ENCODE measurements around the gene PAAF1.

The PAAF1 gene

DNA sequence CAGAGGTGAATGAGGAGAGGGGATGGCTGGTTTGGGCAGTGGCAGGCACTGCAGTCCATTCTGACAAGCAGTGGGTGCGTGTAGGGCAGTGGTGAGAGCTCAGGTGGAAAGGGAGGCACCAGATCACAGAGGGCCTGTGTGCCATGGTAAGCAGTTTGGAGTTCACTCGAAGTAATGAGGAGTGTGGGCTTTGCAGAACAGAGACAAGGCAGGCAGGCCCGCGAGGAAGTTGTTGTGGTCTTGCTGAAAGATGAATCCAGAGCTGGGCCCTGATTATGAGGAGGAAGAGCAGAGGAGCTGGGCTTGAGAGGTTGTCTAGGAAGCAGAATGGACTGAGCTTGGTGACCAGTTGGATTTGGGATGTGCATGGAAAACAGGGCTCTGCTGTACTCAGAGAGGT is 72.4 kb downstream of the PAAF1 start:
- DNase-seq: no peak

- no peak for DNase-seq
These were observed 73.1 kb downstream of the PAAF1 start for GRCh38 chr11:73949912-73950311.

GRCh38 chr11:73950869-73951710 is 74.3 kb downstream of the PAAF1 start, which contains the start of gene DNAJB13:
Gene DNAJB13 (plus strand): TSS chr11:73951026. CDS start chr11:73951070, 44 bp downstream.
- no peak for DNase-seq

DNA sequence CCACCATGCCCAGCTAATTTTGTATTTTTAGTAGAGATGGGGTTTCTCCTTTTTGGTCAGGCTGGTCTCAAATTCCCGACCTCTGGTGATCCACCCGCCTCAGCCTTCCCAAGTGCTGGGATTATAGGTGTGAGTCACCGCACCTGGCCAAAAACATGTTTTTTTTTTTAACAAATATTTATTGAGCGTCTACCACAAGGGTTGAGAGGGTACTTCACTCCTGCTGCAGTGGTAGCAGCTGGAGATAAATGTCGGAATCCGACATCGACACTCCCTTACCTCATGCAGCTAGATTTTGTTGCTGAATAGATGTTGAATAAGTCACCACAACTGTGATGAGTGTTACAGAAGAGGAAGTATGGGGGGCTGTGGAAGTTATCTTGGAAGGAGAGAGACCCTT is 75.0 kb downstream of the PAAF1 start:
- no peak for DNase-seq

DNA sequence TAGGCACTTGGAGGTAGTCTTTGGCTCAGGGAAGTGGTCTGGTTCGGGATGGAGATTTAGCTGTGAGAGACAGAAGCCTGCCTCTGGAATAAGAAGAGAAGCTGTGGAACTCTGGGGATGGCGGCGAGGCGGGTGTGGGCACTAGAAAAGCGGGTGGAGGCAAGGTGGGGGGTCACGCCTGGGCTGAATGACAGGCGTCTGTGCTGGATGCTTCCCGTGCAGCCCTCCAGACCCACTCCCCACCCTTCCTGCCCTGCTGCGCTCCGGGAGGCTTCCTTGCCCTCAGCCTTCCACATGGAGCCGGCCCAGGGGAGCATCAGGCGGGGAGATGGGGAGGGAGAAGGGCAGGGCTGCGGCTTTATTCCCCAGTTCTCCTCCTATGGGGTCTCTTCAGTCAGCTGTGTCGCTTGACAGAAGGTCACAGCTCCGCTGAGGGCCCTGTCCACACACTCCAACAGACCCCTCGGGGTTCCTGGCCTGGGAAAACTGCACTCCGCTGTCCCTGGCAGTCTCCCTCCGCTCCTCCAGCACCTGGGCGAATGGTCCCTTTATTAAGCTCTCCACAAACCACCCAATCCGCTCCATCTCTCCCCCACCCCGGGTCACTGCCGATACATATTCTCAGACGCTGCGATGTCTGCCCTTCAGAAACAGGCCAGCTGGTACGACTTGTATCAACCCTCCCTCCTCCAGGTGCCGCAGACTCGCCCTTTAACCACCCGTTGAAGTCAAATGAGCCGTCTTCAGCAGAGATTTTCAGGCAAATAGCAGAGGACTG is 80.3 kb downstream of the PAAF1 start:
- DNase-seq: no peak

- no peak for DNase-seq
These were observed 81.0 kb downstream of the PAAF1 start for GRCh38 chr11:73957654-73958361.

DNA sequence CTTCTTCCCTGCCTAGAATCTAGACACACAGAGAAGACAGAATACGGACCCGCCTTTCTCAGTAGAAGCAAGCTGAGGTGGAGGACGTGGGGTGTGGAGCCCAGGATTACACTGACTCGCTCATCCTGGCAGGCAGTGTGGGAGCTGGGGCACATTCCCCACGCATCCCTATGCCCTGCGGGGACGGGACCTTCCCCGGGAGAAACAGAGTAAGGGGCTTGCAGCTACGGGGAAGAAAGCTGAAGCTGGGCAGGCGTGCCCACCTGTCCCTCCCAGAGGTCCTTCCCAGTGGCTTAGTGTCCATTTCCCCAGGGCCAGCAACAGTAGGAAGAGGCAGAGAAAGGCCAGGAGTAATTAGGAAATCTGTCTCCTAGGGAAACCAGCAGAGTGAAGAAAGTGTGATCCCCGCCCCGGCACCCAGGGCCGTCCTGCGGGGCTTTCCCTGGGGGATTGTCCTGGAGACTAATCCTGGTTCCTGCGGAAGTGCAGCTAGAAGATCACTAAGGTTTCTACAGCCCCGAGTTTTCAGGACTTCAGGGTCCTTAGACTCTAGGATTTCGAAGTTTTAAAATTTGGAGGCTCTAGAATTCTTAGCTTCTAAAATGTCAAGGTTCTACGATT is 81.8 kb downstream of the PAAF1 start:
- DNase-seq: no peak

- DNase-seq: no peak
These were observed 84.5 kb downstream of the PAAF1 start for GRCh38 chr11:73961321-73961720.

DNA sequence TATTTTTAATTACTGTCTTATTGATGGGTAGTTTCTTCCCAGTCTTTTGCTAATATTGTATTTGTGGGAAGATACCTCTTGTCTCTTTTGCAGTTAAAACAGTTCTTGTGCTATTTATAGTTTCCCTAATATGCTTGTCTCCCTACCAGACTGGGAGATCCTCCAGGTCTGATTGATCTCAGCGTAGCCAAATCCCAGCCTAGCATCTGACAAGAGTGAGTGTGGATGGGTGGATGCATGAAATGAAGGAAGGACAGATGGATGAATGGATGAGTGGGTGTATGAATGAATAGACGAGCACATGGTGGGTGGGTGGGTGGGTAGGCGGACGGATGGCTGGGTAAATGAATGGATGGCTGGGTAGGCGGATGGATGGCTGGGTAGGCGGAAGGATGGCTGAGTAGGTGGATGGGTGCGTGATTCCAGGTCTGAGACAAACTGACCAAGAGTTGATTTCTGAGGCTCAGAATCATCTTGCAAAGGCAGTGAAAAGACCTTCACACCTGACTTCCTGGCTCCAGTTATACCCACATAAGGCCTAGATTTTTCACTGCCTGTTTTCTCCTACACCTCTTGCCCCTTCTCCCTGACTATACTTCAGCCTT is 85.4 kb downstream of the PAAF1 start:
- DNase-seq: no peak

- DNase-seq: no peak
These were observed 87.1 kb downstream of the PAAF1 start for GRCh38 chr11:73963861-73964260.

GRCh38 chr11:73965076-73965763 is 88.4 kb downstream of the PAAF1 start:
- no peak for DNase-seq

- no peak for DNase-seq
These were observed 88.9 kb downstream of the PAAF1 start for GRCh38 chr11:73965764-73966121.

GRCh38 chr11:73968356-73968966 is 91.7 kb downstream of the PAAF1 start:
- DNase-seq: no peak

- no peak for DNase-seq
These were observed 92.3 kb downstream of the PAAF1 start for GRCh38 chr11:73969091-73969490.

GRCh38 chr11:73969991-73970800 is 93.4 kb downstream of the PAAF1 start:
- no peak for DNase-seq

DNA sequence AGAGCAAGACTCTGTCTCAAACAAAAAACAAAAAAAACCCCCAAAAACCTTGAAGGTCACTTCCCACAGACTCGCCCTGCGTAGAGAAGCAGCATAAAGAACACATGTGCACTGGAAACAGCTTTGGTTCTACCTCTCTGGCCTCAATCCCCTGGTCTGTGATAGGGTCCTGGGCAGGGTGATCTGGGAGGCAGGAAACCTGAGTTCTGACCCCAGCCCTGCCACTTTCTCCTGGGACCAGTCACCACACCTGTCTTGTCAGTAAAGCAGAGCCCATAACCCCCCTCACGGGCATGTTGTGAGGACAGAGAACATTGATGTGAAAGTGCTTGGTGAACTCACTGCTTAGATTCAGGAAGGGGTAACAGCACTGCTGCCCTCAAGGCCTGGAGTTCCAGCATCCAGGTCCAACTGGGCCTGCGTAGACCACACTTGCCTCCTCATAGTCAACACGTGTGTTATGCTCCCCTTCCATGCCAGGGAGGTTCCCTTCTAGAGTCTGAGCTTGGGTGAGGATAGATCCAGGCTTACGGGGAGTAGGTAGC is 94.4 kb downstream of the PAAF1 start:
- DNase-seq: no peak

DNA sequence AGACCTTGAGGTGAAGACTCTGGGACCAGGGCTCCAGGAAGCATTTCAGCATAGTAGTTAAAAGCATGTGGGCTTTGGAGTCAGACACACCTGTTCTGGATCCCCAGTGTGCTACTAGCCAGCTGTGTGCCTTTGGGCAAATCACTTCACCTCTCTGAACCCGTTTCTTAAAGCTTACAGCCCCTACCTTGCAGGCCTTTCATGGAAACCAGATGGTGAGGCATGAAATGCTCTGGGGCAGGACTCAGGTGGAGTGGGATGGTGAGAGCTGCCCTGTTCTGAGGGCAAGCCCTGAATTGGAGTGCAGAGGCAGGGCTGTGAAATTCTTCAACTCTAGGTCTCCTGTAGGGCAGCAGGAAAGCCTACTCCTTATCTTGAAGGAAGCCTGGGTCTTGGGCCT is 95.4 kb downstream of the PAAF1 start:
- DNase-seq: no peak

GRCh38 chr11:73972620-73973449 is 96.0 kb downstream of the PAAF1 start:
- DNase-seq: no peak
